OCI-LY3 (cell line): ENCODE results near the gene TET1.
"Not testable (repeated sequence)": the region's sequence is repeated elsewhere in the genome, so short reads cannot be mapped to it uniquely, and the experiment has no call there.

ENCODE experiments used
- H2AFZ ChIP-seq: fragments of 200-600, 300-600 bp; shearing (Covaris generic); 2 replicates; pipeline ENCODE4 v1.6.0; 2014; ENCODE audit warnings: antibody characterized with exemption, low read depth, low read length
- H3K27ac ChIP-seq: fragments of 200-600, 300-600 bp; sonication (generic); 2 replicates; pipeline ENCODE4 v1.5.1; 2014; ENCODE audit warnings: mild to moderate bottlenecking, low read length, moderate library complexity, mixed read lengths
- H3K27me3 ChIP-seq: fragments of 200-600, 300-600 bp; sonication (generic); 2 replicates; pipeline ENCODE4 v1.6.1; 2014; ENCODE audit warnings: low read depth, low read length, mixed read lengths
- H3K36me3 ChIP-seq: fragments of 200-600, 300-600 bp; sonication (generic); replicated peaks from 2 replicates; pipeline ENCODE3; 2014; ENCODE audit warnings: low read depth, low read length, mixed read lengths
- H3K4me1 ChIP-seq: fragments of 300-600, 200-600 bp; sonication (generic); 2 replicates; pipeline ENCODE4 v1.6.1; 2014; ENCODE audit warnings: low read length, mixed read lengths
- H3K4me2 ChIP-seq: fragments of 200-600, 300-600 bp; sonication (generic); 2 replicates; pipeline ENCODE4 v1.6.1; 2014; ENCODE audit warnings: low read length, mixed read lengths
- H3K4me3 ChIP-seq: fragments of 300-600, 200-600 bp; sonication (generic); 2 replicates; pipeline ENCODE4 v1.5.1; 2014; ENCODE audit warnings: antibody characterized with exemption, mild to moderate bottlenecking, low read length, moderate library complexity
- H3K79me2 ChIP-seq: fragments of 300-600, 200-600 bp; shearing (Covaris generic); 2 replicates; pipeline ENCODE4 v1.6.1; 2014; ENCODE audit warnings: mild to moderate bottlenecking, low read length, mixed read lengths
- H3K9ac ChIP-seq: fragments of 300-600, 200-600 bp; shearing (Covaris generic); 2 replicates; pipeline ENCODE4 v1.6.0; 2014; ENCODE audit warnings: mild to moderate bottlenecking, low read length, moderate library complexity
- H3K9me3 ChIP-seq: fragments of 200-600, 300-600 bp; shearing (Covaris generic); 2 replicates; pipeline ENCODE4 v1.6.1; 2014; ENCODE audit warnings: low read length, mixed read lengths; ENCODE audit not compliant: insufficient read depth
- H4K20me1 ChIP-seq: fragments of 200-600, 300-600 bp; sonication (generic); 2 replicates; pipeline ENCODE4 v1.6.1; 2016; ENCODE audit warnings: low read length, mixed read lengths; ENCODE audit not compliant: insufficient read depth
- EZH2phosphoT487 ChIP-seq: fragments of 200-600 bp; shearing (Covaris generic); IDR thresholded peaks from 2 replicates; pipeline ENCODE4 v1.6.1; 2018; ENCODE audit warnings: antibody characterized with exemption, mixed run types, low read depth
- TF ChIP-seq, protein P1 (sequence below): fragments of 200-600, 300-600 bp; sonication (generic); IDR thresholded peaks from 2 replicates; pipeline ENCODE4 v1.5.1; 2014; ENCODE audit warnings: antibody characterized with exemption, low read length, low read depth

The TET1 gene

DNA sequence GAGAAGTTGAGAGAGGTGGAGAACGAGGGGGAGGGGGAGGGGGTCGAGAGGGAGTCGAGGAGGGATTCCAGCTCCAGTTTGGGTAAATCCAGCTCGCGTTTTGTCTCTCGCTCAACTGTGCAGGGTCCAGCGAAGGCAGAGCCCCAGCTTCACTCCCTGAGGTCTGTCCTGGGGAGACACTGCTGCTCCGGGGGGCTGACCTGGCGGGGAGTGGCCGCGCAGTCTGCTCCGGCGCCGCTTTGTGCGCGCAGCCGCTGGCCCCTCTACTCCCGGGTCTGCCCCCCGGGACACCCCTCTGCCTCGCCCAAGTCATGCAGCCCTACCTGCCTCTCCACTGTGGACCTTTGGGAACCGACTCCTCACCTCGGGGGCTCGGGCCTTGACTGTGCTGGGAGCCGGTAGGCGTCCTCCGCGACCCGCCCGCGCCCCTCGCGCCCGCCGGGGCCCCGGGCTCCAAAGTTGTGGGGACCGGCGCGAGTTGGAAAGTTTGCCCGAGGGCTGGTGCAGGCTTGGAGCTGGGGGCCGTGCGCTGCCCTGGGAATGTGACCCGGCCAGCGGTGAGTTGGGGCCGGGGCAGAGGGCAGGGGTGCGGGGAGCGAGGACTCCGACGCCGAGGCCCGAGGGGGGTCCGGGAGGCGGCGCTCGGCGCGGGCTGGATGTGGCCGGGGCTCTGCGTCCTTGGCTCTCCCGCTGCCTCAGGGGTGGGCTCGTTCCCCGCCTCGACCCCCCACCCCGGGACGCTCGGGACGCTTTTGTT, at the start of gene TET1:
Gene TET1 (plus strand): TSS at position 152 of the 757 bp plus-strand sequence. CDS start 12,002 bp downstream, outside the sequence.
- Histone ChIP-seq H3K36me3 (no peaks in the 10 kb centered on the region), H3K27me3 (no peaks in the 10 kb centered on the region), H3K79me2 (no peaks in the 10 kb centered on the region), H3K4me2 (no peak within 1 kb of the TSS), H3K27ac (no peak within 1 kb of the TSS), H3K9me3 (no peaks in the 10 kb centered on the region), H3K4me3 (no peak within 1 kb of the TSS), H4K20me1 (no peaks in the 10 kb centered on the region), H3K4me1 (no peaks in the 10 kb centered on the region), H2AFZ (no peak within 1 kb of the TSS), H3K9ac (no peak within 1 kb of the TSS)
- no peak for TF ChIP-seq EZH2phosphoT487
- TF ChIP-seq, protein P1, sequence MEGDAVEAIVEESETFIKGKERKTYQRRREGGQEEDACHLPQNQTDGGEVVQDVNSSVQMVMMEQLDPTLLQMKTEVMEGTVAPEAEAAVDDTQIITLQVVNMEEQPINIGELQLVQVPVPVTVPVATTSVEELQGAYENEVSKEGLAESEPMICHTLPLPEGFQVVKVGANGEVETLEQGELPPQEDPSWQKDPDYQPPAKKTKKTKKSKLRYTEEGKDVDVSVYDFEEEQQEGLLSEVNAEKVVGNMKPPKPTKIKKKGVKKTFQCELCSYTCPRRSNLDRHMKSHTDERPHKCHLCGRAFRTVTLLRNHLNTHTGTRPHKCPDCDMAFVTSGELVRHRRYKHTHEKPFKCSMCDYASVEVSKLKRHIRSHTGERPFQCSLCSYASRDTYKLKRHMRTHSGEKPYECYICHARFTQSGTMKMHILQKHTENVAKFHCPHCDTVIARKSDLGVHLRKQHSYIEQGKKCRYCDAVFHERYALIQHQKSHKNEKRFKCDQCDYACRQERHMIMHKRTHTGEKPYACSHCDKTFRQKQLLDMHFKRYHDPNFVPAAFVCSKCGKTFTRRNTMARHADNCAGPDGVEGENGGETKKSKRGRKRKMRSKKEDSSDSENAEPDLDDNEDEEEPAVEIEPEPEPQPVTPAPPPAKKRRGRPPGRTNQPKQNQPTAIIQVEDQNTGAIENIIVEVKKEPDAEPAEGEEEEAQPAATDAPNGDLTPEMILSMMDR, result no peak

DNA sequence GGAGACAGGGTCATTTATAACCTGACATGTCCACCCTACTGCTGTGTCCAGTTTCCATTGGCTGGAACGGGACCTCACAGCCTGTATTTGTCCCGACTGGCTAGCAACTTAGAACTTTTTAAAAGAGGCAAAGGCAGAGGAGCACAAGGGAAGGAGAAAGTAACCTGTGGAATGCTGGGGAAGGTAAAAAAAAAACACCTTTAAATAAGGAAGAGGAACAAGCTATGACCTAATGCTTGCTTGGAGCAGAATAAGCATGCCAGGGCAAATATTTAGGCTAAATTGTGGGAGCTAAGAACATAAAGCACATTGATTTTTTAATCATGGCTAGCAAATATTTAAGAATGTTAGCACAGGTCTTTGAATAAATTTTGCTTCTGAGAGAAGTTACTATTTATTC, 43.9 kb upstream of the TET1 start:
- not testable (repeated sequence) for H3K9ac ChIP-seq, H3K27ac ChIP-seq, H3K79me2 ChIP-seq, H3K27me3 ChIP-seq, H3K4me3 ChIP-seq, H3K4me1 ChIP-seq, H3K36me3 ChIP-seq, H3K4me2 ChIP-seq, H2AFZ ChIP-seq, H4K20me1 ChIP-seq, H3K9me3 ChIP-seq

DNA sequence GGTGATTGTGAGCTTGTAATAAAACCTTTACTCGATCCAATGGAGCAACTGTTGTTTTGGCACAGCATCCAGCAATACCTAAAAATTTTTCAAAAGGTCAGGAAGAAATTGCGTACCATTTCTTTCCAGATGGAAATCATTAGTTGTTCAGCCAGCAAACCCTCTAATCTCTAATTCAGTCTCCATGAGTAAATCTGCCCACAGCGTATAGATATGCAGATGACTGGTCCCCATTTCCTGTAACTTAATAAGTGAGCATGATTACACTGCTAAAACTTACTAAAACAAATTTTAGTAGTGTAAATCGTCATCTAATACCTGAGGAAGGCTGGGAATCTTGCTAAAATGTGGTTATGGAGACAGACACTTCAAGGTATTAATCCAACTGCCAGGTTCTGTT, 43.4 kb upstream of the TET1 start:
- Histone ChIP-seq H3K9me3 (no peaks in the 10 kb centered on the region), H3K27ac (no peak overlapping the region), H3K4me1 (no peaks in the 10 kb centered on the region), H3K4me2 (no peak overlapping the region), H3K36me3 (no peaks in the 10 kb centered on the region), H3K27me3 (no peaks in the 10 kb centered on the region), H3K79me2 (no peaks in the 10 kb centered on the region), H3K9ac (no peak overlapping the region), H2AFZ (no peak overlapping the region), H4K20me1 (no peaks in the 10 kb centered on the region), H3K4me3 (no peak overlapping the region)
- no peak for TF ChIP-seq EZH2phosphoT487
- TF ChIP-seq, protein P1, result no peak

DNA sequence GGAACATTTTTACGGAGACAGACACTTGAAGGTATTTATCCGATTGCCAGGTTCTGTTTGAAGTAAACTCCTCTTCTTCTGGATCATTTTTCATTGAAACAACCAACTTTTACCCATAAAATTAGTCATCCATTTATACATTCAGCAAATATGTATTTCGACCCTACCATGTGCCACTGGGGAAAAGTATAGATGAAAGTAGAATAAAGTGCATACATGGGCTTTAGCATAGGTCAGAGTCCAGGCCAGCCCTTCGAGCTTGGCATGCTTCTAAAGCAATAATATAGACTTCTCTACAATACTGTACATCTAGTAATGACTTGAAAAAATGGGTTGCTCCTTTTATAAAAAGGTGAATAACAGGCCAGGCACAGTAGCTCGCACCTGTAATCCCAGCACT, 42.9 kb upstream of the TET1 start:
- Histone ChIP-seq H2AFZ (no peak overlapping the region), H3K27ac (no peak overlapping the region), H3K27me3 (no peaks in the 10 kb centered on the region), H3K4me3 (no peak overlapping the region), H3K36me3 (no peaks in the 10 kb centered on the region), H3K9ac (no peak overlapping the region), H3K9me3 (no peaks in the 10 kb centered on the region), H3K79me2 (no peaks in the 10 kb centered on the region), H3K4me2 (no peak overlapping the region), H3K4me1 (no peaks in the 10 kb centered on the region), H4K20me1 (no peaks in the 10 kb centered on the region)
- no peak for TF ChIP-seq EZH2phosphoT487
- TF ChIP-seq, protein P1, result no peak

DNA sequence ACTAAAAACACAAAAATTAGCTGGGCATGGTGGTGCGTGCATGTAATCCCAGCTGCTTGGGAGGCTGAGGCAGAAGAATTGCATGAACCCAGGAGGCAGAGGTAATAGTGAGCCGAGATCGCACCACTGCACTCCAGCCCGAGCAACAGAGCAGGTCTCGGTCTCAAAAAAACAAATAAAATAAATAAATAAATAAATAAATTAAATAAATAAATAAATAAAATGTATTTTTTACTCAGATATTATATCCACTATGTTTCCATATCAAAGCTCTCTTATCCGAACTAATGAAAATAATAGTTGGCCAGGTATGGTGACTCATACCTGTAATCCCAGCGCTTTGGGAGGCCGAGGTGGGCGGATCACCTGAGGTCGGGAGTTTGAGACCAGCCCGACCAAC, 41.5 kb upstream of the TET1 start:
- H3K79me2 ChIP-seq, H4K20me1 ChIP-seq, H3K4me3 ChIP-seq, H3K4me1 ChIP-seq, H3K27ac ChIP-seq, H3K27me3 ChIP-seq, H2AFZ ChIP-seq, H3K9ac ChIP-seq, H3K4me2 ChIP-seq, H3K9me3 ChIP-seq, H3K36me3 ChIP-seq: not testable (repeated sequence)

DNA sequence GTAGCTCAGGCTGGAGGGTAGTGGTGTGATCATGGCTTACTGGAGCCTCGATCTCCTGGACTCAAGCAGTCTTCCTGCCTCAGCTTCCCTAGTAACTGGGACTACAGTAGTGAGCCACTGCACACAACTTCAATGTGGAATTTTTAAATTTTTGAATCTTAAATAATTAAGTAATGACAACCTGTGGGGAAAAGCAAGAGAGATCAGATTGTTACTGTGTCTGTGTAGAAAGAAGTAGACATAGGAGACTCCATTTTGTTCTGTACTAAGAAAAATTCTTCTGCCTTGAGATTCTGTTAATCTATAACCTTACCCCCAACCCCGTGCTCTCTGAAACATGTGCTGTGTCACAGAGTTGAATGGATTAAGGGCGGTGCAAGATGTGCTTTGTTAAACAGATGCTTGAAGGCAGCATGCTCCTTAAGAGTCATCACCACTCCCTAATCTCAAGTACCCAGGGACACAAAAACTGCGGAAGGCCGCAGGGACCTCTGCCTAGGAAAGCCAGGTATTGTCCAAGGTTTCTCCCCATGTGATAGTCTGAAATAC, 34.6 kb upstream of the TET1 start:
- not testable (repeated sequence) for H3K4me3 ChIP-seq, H3K9me3 ChIP-seq, H3K9ac ChIP-seq, H3K79me2 ChIP-seq, H3K36me3 ChIP-seq, H2AFZ ChIP-seq, H3K27me3 ChIP-seq, H4K20me1 ChIP-seq, H3K4me1 ChIP-seq
- H3K4me2 ChIP-seq, result peak overlapping the region; percentile 34
- peak overlapping the region; percentile 21 for H3K27ac ChIP-seq
